Neural crest cell (in vitro differentiated cells): Measurements from ENCODE around the gene SEL1L2. TPM values are rescaled to one million over a fixed set of nuclear protein-coding genes. Genes with fewer than 3 reads are reported as not detected.
"Not testable (repeated sequence)": the region's sequence is repeated elsewhere in the genome, so short reads cannot be mapped to it uniquely, and the experiment has no call there.

ENCODE experiments used
- DNase-seq: peaks from one replicate; pipeline ENCODE4 v3.0.0; 2021; ENCODE audit warnings: low read depth, mixed read lengths, low spot score
- H3K27ac Mint-ChIP-seq: one replicate; pipeline ENCODE4 v1.8.0; 2021; ENCODE audit warnings: mild to moderate bottlenecking, mixed read lengths; ENCODE audit not compliant: unreplicated experiment
- H3K27me3 Mint-ChIP-seq: 2 replicates; pipeline ENCODE4 v1.8.0; 2021; ENCODE audit warnings: low read depth, mild to moderate bottlenecking, mixed read lengths
- H3K36me3 Mint-ChIP-seq: 2 replicates; pipeline ENCODE4 v1.8.0; 2021; ENCODE audit warnings: low read depth, mild to moderate bottlenecking, mixed read lengths
- H3K4me1 Mint-ChIP-seq: 2 replicates; pipeline ENCODE4 v1.8.0; 2021; ENCODE audit warnings: mixed read lengths
- H3K4me3 Mint-ChIP-seq: one replicate; pipeline ENCODE4 v1.8.0; 2021; ENCODE audit warnings: mild to moderate bottlenecking, mixed read lengths
- H3K9me3 Mint-ChIP-seq: 2 replicates; pipeline ENCODE4 v1.8.0; 2021; ENCODE audit warnings: mixed read lengths
- CTCF ChIP-seq: fragments of 200-600 bp; sonication (generic); conservative IDR thresholded peaks from 2 replicates; pipeline ENCODE4 v1.5.0; 2021; ENCODE audit warnings: antibody characterized with exemption, mild to moderate bottlenecking
- total RNA-seq: library from RNA; stranded (reverse); gene quantifications from 2 replicates; pipeline ENCODE4 v1.2.1, GENCODE V29; 2021

Gene SEL1L2
- total RNA-seq, 1 donor from 2014 or later = not detected

- DNase-seq = no peak
- Mint-ChIP-seq H3K36me3 (peaks cover 7% of the 10 kb centered on the region), H3K27ac (no peak overlapping the region), H3K9me3 (peaks cover 5% of the 10 kb centered on the region), H3K4me3 (no peak overlapping the region), H3K27me3 (no peaks in the 10 kb centered on the region), H3K4me1 (no peaks in the 10 kb centered on the region)
- TF ChIP-seq CTCF = no peak
These were observed 15.6 kb upstream of the SEL1L2 start for GRCh38 chr20:14005996-14006395.

GRCh38 chr20:14000917-14001316 lies 10.5 kb upstream of the SEL1L2 start:
- Mint-ChIP-seq H3K27ac (no peak overlapping the region), H3K4me3 (no peak overlapping the region), H3K36me3 (no peaks in the 10 kb centered on the region), H3K9me3 (no peaks in the 10 kb centered on the region), H3K4me1 (peaks cover 7% of the 10 kb centered on the region), H3K27me3 (peaks cover 14% of the 10 kb centered on the region)
- no peak for TF ChIP-seq CTCF
- no peak for DNase-seq

GRCh38 chr20:13996265-13996664 lies 5.9 kb upstream of the SEL1L2 start:
- Mint-ChIP-seq H3K27ac (no peak overlapping the region), H3K4me1 (peaks cover 12% of the 10 kb centered on the region), H3K27me3 (peaks cover 17% of the 10 kb centered on the region), H3K9me3 (peaks cover 10% of the 10 kb centered on the region), H3K4me3 (peak overlapping the region; percentile 95), H3K36me3 (peaks cover 9% of the 10 kb centered on the region)
- no peak for TF ChIP-seq CTCF
- no peak for DNase-seq

GRCh38 chr20:13995841-13996240 lies 5.4 kb upstream of the SEL1L2 start:
- DNase-seq = peak; percentile 26
- peaks cover 10% of the 10 kb centered on the region for H3K9me3 Mint-ChIP-seq
- TF ChIP-seq CTCF = peak; percentile 35
- H3K4me1 Mint-ChIP-seq = peaks cover 12% of the 10 kb centered on the region
- H3K27me3 Mint-ChIP-seq = peaks cover 17% of the 10 kb centered on the region
- no peak overlapping the region for H3K27ac Mint-ChIP-seq
- H3K36me3 Mint-ChIP-seq = peaks cover 9% of the 10 kb centered on the region
- H3K4me3 Mint-ChIP-seq = peak overlapping the region; percentile 95

- Mint-ChIP-seq H3K4me3 (peak within 1 kb of the TSS; percentile 95), H3K9me3 (peaks cover 12% of the 10 kb centered on the region), H3K27ac (no peak within 1 kb of the TSS), H3K36me3 (peaks cover 11% of the 10 kb centered on the region), H3K4me1 (peaks cover 19% of the 10 kb centered on the region), H3K27me3 (peaks cover 17% of the 10 kb centered on the region)
- DNase-seq = peak; percentile 92
- TF ChIP-seq CTCF = peak; percentile 18
These were observed 4.8 kb upstream of the SEL1L2 start, which contains the start of gene MACROD2 for GRCh38 chr20:13995086-13995665. TSS of gene MACROD2 (plus strand) at chr20:13995516.

GRCh38 chr20:13991955-13992354 lies 1.5 kb upstream of the SEL1L2 start:
- Mint-ChIP-seq H3K4me1 (peaks cover 20% of the 10 kb centered on the region), H3K27me3 (peaks cover 12% of the 10 kb centered on the region), H3K9me3 (peaks cover 12% of the 10 kb centered on the region), H3K36me3 (peaks cover 11% of the 10 kb centered on the region), H3K4me3 (peak overlapping the region; percentile 10)
- not testable (repeated sequence) for DNase-seq, H3K27ac Mint-ChIP-seq
